ENCODE results near the gene RLBP1.
A peak's percentile ranks its signal among the peaks of the same experiment; 100 is the strongest.

Gene RLBP1

DNA sequence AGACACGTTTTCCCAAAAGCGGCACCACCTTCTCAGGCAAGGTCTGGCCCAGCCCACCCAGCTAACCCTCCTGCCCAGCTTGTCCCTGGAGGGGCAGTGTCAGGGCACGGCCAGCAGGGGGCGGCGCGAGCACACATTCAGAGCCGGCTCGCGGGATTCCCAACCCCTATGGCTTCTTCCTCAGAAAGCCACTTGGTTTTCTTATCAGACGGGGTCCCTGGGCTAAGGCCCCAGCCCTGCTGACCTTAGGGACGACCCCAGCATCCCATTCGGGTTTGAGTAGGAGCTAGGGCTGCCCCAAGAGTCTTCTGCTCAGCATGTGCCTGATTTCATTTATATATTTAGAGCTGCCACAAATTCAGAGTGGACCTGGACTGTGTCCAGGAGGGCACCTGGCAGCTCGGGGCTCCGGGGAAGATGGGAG lies 14.5 kb downstream of the RLBP1 start:
- DNase-seq (ENCODE audit: low read depth) = peak; percentile 9

- DNase-seq (ENCODE audit: low read depth) = no peak
Observed at GRCh38 chr15:89205991-89206585, 15.3 kb downstream of the RLBP1 start.

- DNase-seq (ENCODE audit: low read depth) = no peak
Observed at GRCh38 chr15:89203705-89204273, 17.6 kb downstream of the RLBP1 start.

DNA sequence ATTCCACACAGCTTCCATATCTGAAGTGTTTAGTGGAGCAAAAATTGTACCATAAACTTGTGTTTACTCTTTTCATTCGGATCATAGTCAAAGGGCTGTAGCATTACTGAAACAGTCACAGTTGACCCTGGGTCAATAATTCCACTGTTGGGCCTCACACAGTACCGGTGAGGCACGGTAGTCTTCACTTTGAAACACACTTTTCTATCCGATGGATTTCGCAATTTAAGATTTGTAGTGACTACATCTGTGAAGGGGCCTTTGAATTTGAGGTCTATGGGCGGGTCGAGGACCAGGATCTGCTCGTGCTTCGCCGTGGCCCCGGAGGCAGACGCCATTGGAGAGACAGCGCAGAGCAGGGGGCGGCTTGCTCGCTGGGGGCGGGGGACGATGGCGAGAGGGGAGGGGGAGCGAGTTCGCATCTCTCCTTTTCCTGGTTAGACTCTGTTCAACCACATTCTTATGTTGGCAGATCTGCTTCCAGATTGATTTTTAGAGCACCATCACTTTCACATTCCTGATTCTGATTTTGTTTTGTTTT lies 19.8 kb downstream of the RLBP1 start:
- DNase-seq (ENCODE audit: low read depth) = no peak

GRCh38 chr15:89200182-89200581 lies 21.2 kb downstream of the RLBP1 start:
- no peak for DNase-seq (ENCODE audit: low read depth)

GRCh38 chr15:89199746-89200145 lies 21.6 kb downstream of the RLBP1 start:
- DNase-seq (ENCODE audit: low read depth) = no peak

DNA sequence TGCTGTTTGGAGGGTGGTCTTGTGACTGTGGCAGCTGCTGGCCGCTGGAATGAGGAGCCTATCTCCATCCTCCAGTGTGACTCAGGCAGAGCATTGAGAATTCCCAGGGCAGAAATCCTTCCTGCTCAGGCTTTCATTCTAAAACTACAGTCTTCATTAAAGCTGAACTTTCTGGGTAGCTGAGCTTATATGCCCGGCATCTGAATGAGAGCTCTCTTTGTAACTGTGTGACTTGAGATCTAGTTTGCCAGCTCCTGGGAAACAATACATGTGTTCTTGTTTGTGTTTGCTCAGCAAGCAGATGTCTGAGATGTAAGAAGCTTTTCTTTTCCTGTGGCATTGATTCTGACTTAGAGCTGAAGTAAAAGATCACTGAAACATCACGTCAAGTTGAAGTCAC lies 22.4 kb downstream of the RLBP1 start:
- DNase-seq (ENCODE audit: low read depth) = no peak

- DNase-seq (ENCODE audit: low read depth) = no peak
Observed at GRCh38 chr15:89198196-89198595, 23.2 kb downstream of the RLBP1 start.

DNA sequence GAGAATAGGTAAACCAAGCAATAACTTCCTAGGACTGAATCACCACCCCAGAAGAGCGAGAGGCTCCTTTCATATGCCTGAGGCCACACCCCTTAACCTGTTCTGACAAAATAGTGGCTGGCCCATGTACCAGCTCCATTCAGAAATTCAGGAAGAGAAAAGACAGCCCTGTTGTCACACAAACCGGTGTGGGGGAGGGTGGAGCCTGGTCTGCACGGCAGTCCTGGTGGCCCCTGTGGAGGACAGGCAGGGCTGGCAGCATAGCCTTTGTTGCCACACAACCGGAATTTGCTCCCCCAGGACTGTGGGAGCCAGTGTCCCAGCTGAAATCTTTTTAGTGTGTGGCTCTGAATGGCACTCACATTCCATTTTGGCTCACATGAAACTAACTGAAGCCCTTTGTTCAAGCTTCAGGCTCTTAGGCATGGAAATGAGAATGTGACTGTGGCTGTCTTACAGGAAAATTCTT lies 23.8 kb downstream of the RLBP1 start:
- DNase-seq (ENCODE audit: low read depth) = no peak

GRCh38 chr15:89196994-89197393 lies 24.4 kb downstream of the RLBP1 start:
- no peak for DNase-seq (ENCODE audit: low read depth)

DNA sequence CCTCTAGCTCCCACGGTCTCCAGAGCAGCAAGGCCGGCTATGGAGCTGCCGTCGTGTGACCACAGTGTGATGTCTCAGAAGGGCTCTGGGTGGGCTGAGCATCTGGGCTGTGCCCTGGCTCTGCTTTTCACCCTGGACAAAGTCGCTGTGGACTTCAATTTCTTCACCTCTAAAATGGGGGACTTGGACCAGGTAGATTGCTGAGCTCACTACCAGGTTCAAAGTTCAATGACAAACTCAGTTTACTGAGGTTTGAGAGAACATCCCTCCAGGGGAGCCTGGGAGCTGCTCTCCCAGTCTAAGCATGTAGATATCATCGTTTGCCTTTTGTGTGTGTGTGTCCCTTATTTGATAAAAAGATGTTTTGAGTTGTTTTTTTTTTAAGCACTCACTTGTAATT lies 25.1 kb downstream of the RLBP1 start:
- no peak for DNase-seq (ENCODE audit: low read depth)

DNA sequence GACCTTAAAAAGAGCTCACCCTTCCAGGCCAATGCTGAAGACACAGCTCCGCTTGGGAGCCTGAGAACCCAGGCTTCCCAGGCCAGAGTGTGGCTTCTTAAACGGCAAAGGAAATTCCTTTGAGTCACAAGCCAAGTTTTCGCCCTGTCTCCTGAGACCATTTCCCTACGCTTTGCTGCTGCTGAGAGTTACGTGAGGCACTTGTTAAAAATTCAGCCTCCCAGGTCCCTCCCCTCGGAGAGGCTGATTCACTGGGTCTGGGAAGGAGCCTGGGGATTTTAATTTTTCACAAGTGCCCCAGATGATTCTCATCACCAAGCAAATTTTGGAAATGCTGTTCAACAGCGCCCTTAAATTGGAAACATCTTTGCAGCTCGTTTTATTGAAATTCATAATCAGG lies 25.5 kb downstream of the RLBP1 start:
- DNase-seq (ENCODE audit: low read depth) = no peak

GRCh38 chr15:89194608-89195007 lies 26.8 kb downstream of the RLBP1 start:
- DNase-seq (ENCODE audit: low read depth) = no peak

GRCh38 chr15:89192766-89193165 lies 28.6 kb downstream of the RLBP1 start:
- DNase-seq (ENCODE audit: low read depth) = no peak

GRCh38 chr15:89192136-89192535 lies 29.2 kb downstream of the RLBP1 start:
- no peak for DNase-seq (ENCODE audit: low read depth)

DNA sequence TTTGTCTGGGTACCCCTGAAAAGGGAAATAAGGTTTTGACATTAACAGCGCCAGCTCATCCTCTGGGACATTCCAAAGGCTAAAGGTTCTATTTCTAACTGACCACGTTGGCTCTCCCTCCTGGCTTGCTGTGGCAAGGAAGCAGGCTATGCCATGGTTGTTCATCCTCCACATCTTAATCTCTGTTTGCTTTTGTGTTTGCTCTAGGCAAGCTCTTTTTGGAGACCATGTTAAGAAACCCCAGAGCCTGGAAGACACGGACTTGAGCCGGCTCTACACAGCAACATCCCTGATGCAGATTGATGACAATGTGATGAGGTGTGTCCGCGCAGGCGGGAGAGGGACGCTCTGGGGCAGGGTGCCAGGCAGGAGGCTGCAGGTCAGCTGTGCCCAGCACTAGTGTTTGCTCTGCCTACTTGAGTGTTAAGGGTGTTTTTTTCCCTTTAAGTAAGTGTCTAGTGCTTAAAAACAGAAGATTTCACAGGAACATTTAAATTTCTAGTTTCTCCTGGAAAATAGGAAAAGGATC lies 33.3 kb downstream of the RLBP1 start:
- no peak for DNase-seq (ENCODE audit: low read depth)

DNA sequence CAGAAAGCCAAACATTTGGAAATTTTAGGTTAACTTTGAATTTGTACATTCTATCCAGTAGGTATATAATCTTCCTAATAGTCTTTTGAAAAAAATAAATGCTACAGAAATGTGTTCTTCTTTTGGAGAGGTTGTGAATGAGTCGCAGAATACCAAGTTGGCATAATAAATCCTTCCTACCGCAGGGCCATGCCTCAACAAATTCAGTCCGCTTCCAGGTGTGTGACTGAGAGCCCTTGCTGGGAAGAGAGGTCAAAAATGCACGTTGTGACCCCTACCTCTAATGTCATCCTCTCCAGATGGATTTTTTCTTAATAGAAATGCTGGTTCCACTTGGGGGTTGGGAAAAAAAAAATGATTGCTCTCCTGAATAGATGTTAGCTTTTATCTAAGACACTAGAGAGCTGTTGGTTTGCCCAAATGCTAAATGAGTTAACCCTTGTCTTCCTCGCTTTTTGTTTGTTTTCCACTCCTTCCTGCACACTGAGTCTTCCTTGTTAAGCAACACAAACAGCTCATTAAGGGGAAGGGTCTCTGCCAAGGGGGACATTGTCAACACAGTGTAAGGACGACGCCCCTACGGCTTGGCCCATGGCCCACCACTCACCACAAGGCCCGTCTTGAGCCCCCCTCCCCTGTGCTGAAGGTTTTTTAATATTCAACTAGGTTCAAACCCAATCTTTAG lies 33.9 kb downstream of the RLBP1 start:
- no peak for DNase-seq (ENCODE audit: low read depth)

- DNase-seq (ENCODE audit: low read depth) = no peak
Observed at GRCh38 chr15:89186803-89187202, 34.6 kb downstream of the RLBP1 start.

GRCh38 chr15:89184886-89185526 lies 36.4 kb downstream of the RLBP1 start:
- DNase-seq (ENCODE audit: low read depth) = no peak

DNA sequence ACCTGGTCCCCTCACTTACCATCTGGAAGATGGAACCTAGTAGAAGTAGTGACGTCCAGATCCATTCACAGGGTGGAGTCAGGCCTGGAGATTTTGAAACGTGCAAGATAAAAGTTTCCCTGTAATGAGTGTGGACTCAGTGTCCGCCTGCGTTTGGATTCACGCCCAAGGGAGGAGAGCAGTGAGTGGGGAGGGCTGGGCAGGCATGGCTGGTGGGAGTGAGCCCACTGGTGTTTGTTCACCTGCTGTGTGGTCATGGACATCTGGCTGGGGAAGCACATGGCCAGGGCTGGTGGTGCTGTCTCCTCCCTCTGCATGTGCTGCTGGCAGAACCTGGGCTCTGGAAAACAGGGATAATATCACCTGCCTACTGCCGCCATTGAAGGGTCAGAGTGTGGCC lies 37.0 kb downstream of the RLBP1 start:
- no peak for DNase-seq (ENCODE audit: low read depth)

DNA sequence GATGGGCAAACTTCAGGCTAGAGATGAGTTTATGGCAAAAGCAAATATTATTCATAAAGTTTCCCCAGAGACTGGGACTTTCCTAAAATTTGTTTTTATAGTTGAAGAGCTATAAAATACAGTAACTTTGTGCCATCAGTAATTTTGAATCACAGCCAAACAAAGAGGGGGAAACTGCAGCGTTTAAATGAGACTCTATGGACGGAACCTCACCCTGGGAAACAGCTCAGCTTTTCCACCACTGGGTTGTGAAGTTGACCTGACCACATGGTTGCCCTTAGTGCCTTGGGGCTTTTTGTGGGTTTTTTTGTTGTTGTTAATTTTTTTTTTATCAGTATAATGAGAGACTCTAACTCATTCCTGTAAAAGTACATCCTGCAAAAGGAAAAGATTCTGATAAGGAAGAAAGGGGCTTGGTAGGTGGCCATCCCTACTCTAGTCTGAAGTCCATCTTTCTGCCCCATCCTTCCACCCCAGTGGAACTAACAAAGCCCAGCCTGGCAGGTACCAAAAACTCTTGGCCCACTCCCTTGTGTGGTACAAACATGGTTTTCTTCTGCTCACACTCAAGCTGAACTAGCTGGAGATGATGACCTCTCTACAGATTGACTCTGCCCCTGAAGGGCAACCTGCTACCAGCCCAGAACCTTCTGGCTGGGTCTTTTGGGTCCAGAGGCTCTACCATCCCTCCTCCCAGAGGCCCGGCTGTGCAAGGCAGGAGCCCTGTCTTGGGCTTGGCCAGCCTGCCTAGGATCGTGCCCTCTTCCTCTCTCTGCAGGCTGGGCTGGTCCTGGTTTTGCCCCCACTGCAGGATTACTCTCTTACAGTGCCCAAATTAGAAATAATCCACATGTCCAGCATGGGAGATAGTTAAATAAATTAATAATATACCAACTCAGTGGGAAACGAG lies 41.2 kb downstream of the RLBP1 start:
- no peak for DNase-seq (ENCODE audit: low read depth)

Measured in HS-5 (cell line).